ENCODE measurements around the gene KRTAP3-2.

Gene KRTAP3-2

DNA sequence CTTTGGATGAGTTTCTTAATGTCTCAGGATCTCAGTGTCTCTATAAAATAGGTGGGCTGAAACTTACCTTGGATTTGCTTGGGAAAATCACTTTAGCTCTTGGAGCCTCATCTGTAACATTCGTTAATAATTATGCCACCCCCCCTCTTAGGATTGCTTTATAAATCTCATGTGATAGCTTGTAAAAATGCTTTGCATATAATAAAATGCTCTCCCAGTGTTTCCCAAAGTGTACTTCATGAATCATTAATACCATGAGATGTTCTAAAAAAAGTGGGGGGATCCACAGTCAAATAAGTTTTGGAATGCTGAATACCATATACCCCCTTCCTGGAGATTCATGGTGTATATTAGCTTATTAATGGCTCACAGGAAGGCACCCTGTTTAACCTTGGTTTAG is 38.1 kb downstream of the KRTAP3-2 start:
- no peak for DNase-seq

- no peak for DNase-seq
Measured at GRCh38 chr17:40960144-40960543, 39.6 kb downstream of the KRTAP3-2 start.

GRCh38 chr17:40958086-40958953 is 41.4 kb downstream of the KRTAP3-2 start:
- DNase-seq, result no peak

GRCh38 chr17:40956401-40957254 is 43.1 kb downstream of the KRTAP3-2 start:
- no peak for DNase-seq

- DNase-seq, result no peak
Measured at GRCh38 chr17:40953881-40954280, 45.8 kb downstream of the KRTAP3-2 start.

DNA sequence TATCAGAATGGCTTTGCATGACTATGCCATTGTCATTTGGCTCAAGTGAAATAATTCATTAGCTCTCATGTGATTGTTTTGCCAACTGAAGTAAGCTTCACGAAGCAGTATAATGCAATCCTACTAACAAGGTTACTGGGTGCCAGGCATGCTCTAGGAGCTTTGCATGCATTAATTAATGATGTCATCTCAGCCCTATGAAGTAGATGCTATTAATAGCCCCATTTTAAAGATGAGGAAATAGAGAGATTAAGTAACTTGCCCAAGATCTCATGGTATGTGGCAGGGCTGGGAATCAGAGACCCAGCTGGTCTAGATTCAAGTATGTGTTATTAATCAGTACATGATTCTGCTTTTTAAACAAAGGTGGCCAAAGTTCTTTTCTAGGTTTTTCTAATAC is 47.0 kb downstream of the KRTAP3-2 start:
- no peak for DNase-seq

DNA sequence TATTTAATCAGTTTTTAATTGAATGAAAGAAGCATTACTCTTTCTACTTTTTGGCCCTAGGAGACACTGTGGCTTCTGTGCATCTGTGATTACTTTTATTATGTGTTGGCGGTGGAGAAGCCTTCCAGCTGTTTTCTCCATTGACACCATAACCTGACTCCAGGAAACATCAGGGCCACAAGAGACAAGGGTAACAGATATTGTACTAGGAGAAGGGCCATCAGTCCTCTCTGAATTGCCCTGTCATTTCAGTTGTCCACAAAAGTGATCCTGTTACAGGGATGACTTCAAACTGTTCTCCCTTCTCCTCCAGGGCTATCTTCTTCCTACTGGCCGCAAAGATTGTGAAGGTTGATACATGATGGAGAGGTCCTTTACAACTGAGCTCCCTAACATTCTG is 47.6 kb downstream of the KRTAP3-2 start:
- no peak for DNase-seq

- DNase-seq, result no peak
Measured at GRCh38 chr17:40951011-40951622, 48.6 kb downstream of the KRTAP3-2 start.

DNA sequence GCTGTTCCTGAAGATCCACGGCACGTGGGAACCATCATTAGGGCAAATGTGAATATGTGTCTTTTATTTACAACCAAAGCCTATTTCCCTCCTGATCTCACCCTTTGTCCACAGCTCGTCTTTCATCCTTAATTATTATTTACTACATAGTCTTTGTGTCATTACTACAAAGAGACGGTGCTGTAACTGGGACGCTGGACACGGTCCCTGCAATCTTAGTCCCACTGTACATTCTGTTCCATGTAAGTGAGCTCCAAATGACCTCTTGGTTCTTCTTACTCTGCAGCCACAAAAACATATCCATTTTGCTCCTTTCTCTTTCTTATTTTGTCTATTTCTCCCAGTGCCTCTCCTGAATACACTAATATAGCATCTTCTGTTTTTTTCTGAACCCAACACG is 49.5 kb downstream of the KRTAP3-2 start:
- no peak for DNase-seq

GRCh38 chr17:40949418-40949817 is 50.3 kb downstream of the KRTAP3-2 start:
- DNase-seq, result no peak
